ENCODE data around the gene BEAN1.
"Not testable (repeated sequence)": the region's sequence is repeated elsewhere in the genome, so short reads cannot be mapped to it uniquely, and the experiment has no call there.

Gene BEAN1

DNA sequence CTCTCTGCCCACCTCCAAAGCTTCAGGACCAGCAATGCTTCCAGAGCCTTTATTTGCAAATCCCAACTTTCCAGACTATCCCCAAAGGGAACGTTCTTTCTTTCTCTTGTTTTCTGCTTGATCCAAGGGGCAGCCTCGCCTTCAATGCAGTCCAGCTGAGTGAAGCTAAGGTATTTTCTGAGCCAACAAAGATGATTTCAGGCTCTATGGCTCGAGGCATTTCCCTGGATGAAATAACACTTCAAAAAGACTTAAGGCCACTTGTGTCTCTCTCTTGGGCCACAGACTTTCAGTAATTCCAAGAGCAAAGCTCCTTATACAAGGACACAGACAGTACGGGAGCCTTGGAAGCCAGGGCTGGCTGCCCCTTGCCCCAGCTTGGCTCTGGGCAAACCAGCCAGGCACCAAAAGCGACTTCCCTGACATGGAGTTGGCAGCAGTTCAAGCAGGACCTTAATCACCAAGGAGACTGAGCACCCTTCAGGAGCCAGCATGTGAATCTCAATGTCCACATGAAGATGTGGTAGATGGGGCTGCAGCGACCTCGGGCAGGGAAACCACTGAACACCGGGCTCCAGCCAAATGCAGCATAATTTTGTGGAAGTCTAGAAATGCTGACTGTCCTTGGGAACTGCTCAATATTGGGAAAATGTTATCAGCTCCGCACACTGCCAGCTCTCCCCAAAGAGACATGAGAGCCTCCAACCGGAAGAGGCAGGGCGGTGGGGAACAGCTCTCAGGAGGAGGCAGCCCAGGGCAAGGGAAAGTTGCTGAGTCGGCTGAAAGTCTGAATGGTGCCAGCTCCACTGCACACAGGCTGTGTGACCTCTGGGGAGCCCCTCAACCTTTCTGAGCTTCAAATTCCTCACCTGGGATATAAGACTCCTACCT lies 83.9 kb downstream of the BEAN1 start:
- peak in 1 of 2 experiments; percentile 13 for DNase-seq

DNA sequence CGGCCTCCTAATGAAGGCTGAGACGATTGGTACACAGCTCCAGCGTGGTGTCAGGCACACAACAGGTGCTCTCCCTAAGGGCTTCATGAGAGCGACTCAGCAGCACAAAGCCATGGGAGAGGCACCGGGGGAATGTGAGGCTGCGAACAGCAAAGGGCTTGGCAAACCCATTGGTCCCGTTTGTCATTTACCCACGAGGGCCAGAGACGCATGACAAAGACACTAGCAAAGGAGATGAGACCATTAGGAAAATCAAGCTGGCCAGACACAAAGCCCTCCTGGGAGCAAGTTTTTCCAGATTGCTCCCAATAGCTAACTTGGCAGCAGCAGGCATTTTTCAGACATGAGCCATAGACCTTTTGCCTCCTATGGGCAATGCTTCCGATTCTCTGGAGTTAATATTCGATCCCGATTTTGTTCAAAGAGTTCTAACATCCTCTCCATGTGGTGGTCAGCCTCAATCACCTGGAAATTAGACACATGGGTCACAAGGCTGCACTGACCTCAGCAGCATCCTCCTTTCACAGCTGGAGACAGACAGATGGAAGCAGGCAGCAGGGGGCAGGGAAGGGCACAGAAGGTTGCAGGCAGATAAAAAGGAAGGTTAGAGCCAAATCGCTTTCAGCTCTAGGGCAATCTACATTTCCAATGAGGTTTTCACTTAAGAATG lies 84.6 kb downstream of the BEAN1 start:
- peak in 1 of 2 experiments; percentile 33 for DNase-seq

GRCh38 chr16:66512272-66513110 lies 85.4 kb downstream of the BEAN1 start:
- no peak for DNase-seq

DNA sequence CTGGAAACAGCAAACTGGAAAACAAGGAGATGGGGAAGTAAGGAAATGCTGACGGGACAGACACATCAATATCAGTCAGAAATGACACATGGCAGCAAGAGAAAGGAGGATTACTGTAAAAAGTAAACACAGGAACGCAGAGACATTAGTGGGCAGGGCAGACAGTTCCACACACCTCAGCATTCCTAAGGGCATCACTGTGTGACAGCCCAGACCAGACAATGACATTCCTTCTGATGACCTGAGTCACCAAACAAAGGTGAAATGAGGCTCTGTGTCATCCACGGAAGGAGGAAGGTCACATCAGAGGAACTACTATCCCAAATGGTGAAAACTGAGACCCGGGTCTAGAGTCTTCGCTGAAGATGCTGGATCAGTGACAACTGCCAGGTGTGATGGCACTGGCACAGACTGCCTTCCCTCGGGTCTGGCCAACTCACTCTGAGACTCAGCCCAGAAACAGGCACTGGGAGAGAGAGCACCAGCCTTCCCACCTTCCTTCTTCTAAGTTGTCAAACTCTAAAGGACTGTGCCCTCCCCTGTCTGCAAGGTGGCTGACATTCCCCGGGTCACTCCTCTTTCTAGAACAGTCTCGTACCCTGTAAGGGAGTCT lies 86.1 kb downstream of the BEAN1 start:
- no peak for DNase-seq

GRCh38 chr16:66514391-66514790 lies 87.3 kb downstream of the BEAN1 start:
- not testable (repeated sequence) for DNase-seq

DNA sequence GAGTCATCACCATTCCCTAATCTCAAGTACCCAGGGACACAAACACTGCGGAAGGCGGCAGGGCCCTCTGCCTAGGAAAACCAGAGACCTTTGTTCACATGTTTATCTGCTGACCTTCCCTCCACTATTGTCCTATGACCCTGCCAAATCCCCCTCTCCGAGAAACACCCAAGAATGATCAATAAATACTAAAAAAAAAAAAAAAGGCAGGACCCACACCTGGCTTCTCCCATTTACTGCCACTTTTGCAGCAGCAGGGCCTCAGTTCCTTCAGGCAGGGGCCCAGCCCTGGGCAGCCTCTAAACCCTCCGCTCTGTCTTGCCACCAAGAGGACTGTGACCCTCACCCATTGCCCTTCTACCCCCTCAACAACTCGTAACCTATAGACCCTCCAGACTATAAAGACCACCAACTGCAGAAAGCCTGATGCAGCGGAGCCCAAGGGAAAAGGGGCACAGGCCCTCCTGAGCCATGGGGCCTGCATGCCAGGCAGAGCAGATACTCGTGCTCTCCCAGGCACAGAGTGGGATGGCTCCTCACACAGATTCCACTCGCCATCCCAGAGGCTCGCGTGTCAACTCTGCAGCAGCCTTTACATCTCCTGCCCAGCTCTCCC lies 88.0 kb downstream of the BEAN1 start:
- peak in 1 of 2 experiments; percentile 8 for DNase-seq

DNA sequence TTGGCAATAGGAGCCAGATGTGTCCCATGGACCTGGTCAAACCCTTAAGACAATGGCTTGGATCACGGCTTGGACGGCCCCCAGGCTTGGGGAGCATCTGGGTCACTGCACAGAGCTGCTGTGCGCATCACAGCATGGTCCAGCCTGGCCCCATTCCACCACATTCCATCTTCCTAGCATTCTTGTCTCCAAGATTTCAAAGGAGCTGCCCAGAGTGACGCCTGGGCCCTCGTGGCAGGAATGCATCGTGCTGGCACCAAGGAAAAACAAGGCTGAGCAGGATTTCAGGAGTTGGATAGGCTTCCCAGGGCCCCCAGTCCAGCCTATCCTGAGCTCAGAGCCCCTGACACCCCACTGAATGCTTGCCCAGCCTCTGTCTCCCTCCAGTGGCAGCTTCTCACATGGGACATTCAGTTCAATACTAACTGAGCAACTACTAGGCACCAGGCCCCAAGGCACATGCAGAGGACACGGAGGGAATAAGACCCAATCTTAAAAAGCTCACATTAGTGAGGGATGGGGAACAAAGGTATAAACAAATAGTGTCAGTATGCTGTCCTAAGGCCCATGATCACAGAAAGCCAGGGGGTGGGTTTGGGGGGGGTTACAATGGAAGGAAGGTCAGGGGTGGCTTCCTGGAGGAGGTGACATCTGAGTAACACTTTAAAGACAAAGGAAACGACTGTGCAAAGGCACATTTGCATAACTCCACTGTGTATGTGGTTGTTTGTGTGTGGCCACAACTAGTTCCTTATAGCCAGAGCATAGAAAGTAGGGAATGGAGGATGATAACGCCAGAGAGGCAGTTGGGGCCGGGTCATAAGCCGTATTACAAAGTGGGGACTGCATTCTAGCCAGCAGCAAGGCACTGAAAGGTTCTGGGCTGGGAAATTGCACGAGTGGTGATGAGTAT lies 88.8 kb downstream of the BEAN1 start:
- DNase-seq: no peak

- DNase-seq: no peak
These were observed 89.4 kb downstream of the BEAN1 start for GRCh38 chr16:66516509-66516807.

GRCh38 chr16:66516808-66517585 lies 89.9 kb downstream of the BEAN1 start:
- DNase-seq: no peak

DNA sequence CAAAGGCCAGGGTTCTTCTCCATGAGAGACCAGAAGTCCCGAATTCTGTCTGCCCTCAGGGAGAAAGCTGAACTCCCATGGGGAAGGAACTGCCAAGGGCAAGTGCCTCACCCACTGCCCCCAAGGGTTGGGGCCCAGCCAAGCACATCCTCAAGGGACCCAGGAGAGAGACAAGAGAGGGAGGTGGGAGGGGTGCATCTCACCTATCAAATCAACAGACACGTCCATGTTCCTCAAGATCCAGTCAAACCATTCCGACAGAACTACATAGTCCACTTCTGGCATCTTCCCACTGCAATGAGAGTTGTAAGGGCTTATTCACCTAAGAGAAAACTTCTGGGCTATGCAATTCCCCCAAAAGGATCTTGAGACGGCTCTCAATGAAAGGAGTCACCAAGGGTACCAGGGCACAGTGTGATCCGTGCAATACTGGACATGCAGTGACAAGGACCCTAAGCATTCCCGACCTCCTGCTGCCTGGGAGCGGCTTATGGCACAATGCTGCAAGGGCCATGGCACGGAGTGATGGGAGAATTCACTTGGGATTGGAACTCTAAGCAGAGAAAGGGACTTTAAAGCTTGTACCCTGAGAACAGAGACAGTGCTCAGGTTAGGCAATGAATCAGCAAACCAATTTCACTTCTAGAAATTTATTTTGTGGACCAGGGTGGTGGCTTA lies 90.6 kb downstream of the BEAN1 start:
- no peak for DNase-seq

- no peak for DNase-seq
These were observed 92.6 kb downstream of the BEAN1 start for GRCh38 chr16:66519482-66520373.

DNA sequence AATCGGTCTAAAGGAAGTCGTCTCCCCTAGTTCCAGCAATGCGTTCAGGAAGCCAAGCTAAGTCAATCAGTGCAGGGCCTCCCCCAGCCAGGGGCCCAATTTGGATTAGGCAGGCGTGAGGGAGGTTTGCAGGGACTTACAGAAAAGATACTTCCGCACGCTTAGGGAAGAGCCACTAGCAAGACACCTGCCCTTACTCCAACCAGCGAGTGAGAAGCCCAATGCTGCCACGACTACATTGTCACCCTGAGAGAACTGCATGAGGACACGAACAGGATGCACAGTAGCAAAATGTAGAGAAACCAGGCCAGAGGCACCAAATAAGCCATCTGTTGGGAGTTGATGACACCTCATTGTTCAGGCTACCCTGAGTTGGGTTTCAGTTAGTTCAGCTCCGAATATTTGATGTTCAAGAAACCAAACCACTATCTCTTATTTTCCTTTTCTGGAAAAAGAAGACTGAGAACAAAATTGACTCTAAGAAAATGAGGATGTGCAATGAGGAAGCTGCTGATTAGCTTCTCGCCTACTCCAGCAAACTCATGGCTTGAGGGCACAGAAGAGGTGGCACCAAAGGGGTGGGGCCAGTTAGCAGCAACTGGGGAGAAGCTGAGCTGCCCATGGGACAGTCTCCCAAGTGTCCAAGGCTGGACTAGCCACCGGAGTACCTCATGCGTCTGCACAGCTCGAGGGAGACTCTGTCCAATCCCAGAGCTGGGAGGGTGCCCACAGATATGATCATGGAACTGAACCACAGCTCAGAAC lies 93.5 kb downstream of the BEAN1 start:
- DNase-seq: no peak

DNA sequence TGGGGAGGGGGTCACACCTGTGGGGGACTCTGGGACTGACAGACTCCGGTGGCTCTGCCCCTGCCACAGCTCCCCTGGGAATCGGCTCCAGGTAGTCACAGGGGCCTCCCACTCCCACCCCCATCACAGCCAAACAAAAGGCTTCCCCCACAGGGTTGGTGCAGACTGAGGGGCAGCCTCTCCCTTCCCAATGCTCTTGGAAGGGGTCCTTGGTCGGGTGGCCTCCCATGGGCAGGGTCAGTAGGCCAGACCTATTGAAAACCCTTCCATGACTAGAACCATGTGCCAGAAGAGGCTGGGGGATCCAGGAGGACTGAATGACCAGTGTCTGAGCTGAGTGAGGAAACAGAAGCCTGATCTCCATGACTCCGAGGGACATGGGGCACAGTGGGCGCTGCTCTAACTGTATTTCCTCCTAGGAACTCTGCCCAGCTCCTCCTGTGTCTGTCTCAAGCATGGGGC lies 94.2 kb downstream of the BEAN1 start:
- no peak for DNase-seq

DNA sequence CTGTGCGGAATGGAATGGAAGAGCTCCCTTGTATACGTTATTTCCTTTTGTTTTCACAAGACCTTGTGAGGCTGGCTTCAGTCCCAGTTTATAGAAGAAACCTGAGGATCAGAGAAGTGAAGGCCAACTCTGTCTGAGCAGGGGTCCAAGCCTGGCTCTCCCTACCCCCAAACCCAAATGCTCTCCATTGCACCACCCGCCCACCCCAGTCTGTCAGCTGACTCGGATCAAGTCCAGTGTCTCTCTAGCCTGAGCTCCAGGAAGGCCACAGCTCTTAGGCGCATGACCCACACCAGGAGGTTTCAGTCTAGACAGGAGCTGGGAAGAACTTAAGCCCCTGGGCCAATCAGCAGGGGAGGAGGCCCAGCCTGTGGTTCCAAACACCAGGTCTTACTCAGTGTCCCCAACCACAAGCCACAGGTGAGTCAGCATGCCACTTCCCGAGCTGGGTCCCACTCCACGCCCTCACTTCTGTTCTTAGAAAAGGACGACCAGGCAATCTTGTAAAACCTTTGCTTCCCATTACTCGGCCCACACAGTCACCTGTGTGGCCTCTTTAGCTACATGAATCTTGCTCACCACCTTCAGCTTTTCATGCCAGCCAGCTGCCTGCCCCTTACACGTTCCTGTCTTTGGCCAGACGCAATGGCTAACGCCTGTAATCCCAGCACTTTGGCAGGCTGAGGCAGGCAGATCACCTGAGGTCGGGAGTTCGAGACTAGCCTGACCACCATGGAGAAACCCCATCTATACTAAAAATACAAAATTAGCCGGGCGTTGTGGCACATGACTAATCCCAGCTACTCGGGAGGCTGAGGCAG lies 95.1 kb downstream of the BEAN1 start:
- no peak for DNase-seq

GRCh38 chr16:66522816-66523590 lies 95.9 kb downstream of the BEAN1 start:
- no peak for DNase-seq

DNA sequence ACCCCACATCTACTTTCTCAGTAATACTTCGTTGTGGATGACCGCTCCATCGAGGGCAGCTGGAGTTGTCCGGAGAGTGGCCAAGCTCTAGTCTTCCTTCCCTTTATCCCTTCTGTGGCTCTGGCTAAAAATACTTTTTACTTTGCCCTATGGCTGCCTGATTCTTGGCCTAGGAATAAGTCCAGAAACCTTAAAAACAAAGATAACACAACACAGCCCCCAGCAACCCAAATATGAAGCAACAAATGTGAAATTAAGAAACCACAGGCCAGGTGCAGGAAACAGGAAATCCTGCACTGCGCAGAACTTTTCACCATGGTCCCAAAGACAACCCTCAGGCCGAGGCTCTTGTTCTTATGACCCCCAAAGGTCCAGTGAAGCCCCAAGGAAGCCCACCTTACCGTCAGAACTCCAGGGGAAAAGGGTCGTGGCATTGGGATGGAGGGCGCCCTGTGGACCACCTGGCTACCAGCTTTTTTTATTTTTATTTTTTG lies 96.8 kb downstream of the BEAN1 start:
- DNase-seq: no peak

Measured in NCI-H524 (cell line).